Testis (tissue), 2 donors: ENCODE measurements around the gene TDRD12.
"Not testable (repeated sequence)": the region's sequence is repeated elsewhere in the genome, so short reads cannot be mapped to it uniquely, and the experiment has no call there.

ENCODE experiments used
- CTCF ChIP-seq, 3 experiments: fragments of 450-650 bp in 2 of 3; fragments of 200-600 bp in 1 of 3; sonication (generic) in 1 of 3; IDR thresholded peaks; one replicate each; pipeline ENCODE4 v1.5.1; 2016 to 2019; ENCODE audit warnings: antibody characterized with exemption in 3 of 3, mild to moderate bottlenecking in 2 of 3, moderate library complexity in 1 of 3
- POLR2A ChIP-seq: fragments of 450-650 bp; IDR thresholded peaks from one replicate; pipeline ENCODE4 v1.6.1; 2017; ENCODE audit warnings: antibody characterized with exemption, mild to moderate bottlenecking, moderate library complexity

- TF ChIP-seq CTCF (IDR thresholded peaks at IDR 0.05); POLR2A: not testable (repeated sequence)
These were observed 68.3 kb downstream of the TDRD12 start for GRCh38 chr19:32787895-32788294.
